H9 (cell line): ENCODE results near the gene BEND4. TPM values are rescaled to one million over a fixed set of nuclear protein-coding genes. Genes with fewer than 3 reads are reported as not detected.
A peak's percentile ranks its signal among the peaks of the same experiment; 100 is the strongest.

Experiments
- DNase-seq: peaks from one replicate; pipeline ENCODE4 v3.0.0-alpha.2; 2017
- H2AFZ ChIP-seq: one replicate; pipeline ENCODE4 v1.6.1; 2013; ENCODE audit warnings: mild to moderate bottlenecking, low read length, control low read depth, moderate library complexity
- H2AK5ac ChIP-seq: 2 replicates; pipeline ENCODE4 v1.6.1; 2013; ENCODE audit warnings: low read length, control low read depth, mixed read lengths; ENCODE audit not compliant: insufficient read length
- H2BK120ac ChIP-seq: one replicate; pipeline ENCODE4 v1.6.1; 2013; ENCODE audit warnings: low read depth, mild to moderate bottlenecking, low read length, control low read depth, inconsistent platforms; ENCODE audit not compliant: poor library complexity, severe bottlenecking
- H2BK12ac ChIP-seq: 2 replicates; pipeline ENCODE4 v1.6.1; 2013; ENCODE audit warnings: low read length, control low read depth, mixed read lengths, low read depth; ENCODE audit not compliant: insufficient read length
- H2BK15ac ChIP-seq: 2 replicates; pipeline ENCODE4 v1.6.1; 2013; ENCODE audit warnings: low read depth, low read length, control low read depth
- H2BK20ac ChIP-seq: one replicate; pipeline ENCODE4 v1.6.1; 2013; ENCODE audit warnings: low read depth, mild to moderate bottlenecking, low read length, control low read depth, inconsistent platforms; ENCODE audit not compliant: poor library complexity, severe bottlenecking
- H2BK5ac ChIP-seq: 2 replicates; pipeline ENCODE4 v1.6.1; 2013; ENCODE audit warnings: low read length, control low read depth, mixed read lengths; ENCODE audit not compliant: insufficient read length
- H3K14ac ChIP-seq: 2 replicates; pipeline ENCODE4 v1.6.1; 2013; ENCODE audit warnings: low read length, control low read depth; ENCODE audit not compliant: insufficient read depth
- H3K18ac ChIP-seq: 2 replicates; pipeline ENCODE4 v1.6.1; 2013; ENCODE audit warnings: low read depth, mild to moderate bottlenecking, mixed read lengths, low read length, control low read depth; ENCODE audit not compliant: insufficient read length
- H3K23ac ChIP-seq: 2 replicates; pipeline ENCODE4 v1.6.1; 2013; ENCODE audit warnings: low read length, control low read depth, mixed read lengths, low read depth; ENCODE audit not compliant: insufficient read length
- H3K23me2 ChIP-seq: 2 replicates; pipeline ENCODE4 v1.6.1; 2013; ENCODE audit warnings: low read depth, mild to moderate bottlenecking, mixed read lengths, low read length, control low read depth; ENCODE audit not compliant: insufficient read length, poor library complexity, severe bottlenecking
- H3K27ac ChIP-seq: 2 replicates; pipeline ENCODE4 v1.5.1; 2013; ENCODE audit warnings: low read length, control low read depth, mixed read lengths, low read depth; ENCODE audit not compliant: insufficient read length
- H3K27me3 ChIP-seq: 2 replicates; pipeline ENCODE4 v1.6.1; 2013; ENCODE audit warnings: low read length, control low read depth, inconsistent platforms; ENCODE audit not compliant: insufficient read depth
- H3K4ac ChIP-seq: 2 replicates; pipeline ENCODE4 v1.6.1; 2013; ENCODE audit warnings: low read depth, mild to moderate bottlenecking, control low read depth, inconsistent platforms, low read length, moderate library complexity
- H3K4me1 ChIP-seq: 2 replicates; pipeline ENCODE4 v1.6.1; 2013; ENCODE audit warnings: low read length, control low read depth, inconsistent platforms; ENCODE audit not compliant: insufficient read depth
- H3K4me2 ChIP-seq: 2 replicates; pipeline ENCODE4 v1.6.1; 2013; ENCODE audit warnings: low read length, control low read depth, mixed read lengths; ENCODE audit not compliant: insufficient read length, insufficient read depth
- H3K56ac ChIP-seq: 2 replicates; pipeline ENCODE4 v1.6.1; 2013; ENCODE audit warnings: low read depth, mild to moderate bottlenecking, mixed read lengths, low read length, control low read depth; ENCODE audit not compliant: insufficient read length
- H3K79me1 ChIP-seq: 2 replicates; pipeline ENCODE4 v1.6.1; 2013; ENCODE audit warnings: low read depth, mild to moderate bottlenecking, moderate library complexity, low read length, control low read depth, inconsistent platforms; ENCODE audit not compliant: insufficient read depth, poor library complexity, severe bottlenecking
- H3K79me2 ChIP-seq: 2 replicates; pipeline ENCODE4 v1.6.1; 2013; ENCODE audit warnings: low read length, control low read depth, inconsistent platforms; ENCODE audit not compliant: insufficient read depth
- H3K9ac ChIP-seq: 2 replicates; pipeline ENCODE4 v1.6.1; 2013; ENCODE audit warnings: low read length, control low read depth, mixed read lengths; ENCODE audit not compliant: insufficient read length; ENCODE audit errors: extremely low read depth
- H3K9me3 ChIP-seq: one replicate; pipeline ENCODE4 v1.6.1; 2013; ENCODE audit warnings: low read depth, low read length, inconsistent platforms; ENCODE audit not compliant: control insufficient read depth
- H3T11ph ChIP-seq: one replicate; pipeline ENCODE4 v1.6.1; 2013; ENCODE audit warnings: mild to moderate bottlenecking, low read length, control low read depth, inconsistent platforms
- H4K20me1 ChIP-seq: one replicate; pipeline ENCODE4 v1.6.1; 2013; ENCODE audit not compliant: control insufficient read depth, insufficient read length, insufficient read depth
- H4K5ac ChIP-seq: 2 replicates; pipeline ENCODE4 v1.6.1; 2013; ENCODE audit warnings: low read depth, mild to moderate bottlenecking, mixed read lengths, low read length, control low read depth; ENCODE audit not compliant: insufficient read length
- H4K8ac ChIP-seq: replicated peaks from 2 replicates; pipeline ENCODE4 v1.6.1; 2013; ENCODE audit warnings: low read length, control low read depth, mixed read lengths, low read depth; ENCODE audit not compliant: insufficient read length
- H4K91ac ChIP-seq: 2 replicates; pipeline ENCODE4 v1.6.1; 2013; ENCODE audit warnings: low read depth, mild to moderate bottlenecking, moderate library complexity, mixed read lengths, low read length, control low read depth; ENCODE audit not compliant: insufficient read length
- H3K27ac Mint-ChIP-seq, 3 experiments: 2 replicates in 2 of 3; 3 replicates in 1 of 3; pipeline ENCODE4 v1.8.0; 2020 to 2021; ENCODE audit warnings: mixed read lengths in 3 of 3, mild to moderate bottlenecking in 1 of 3, moderate library complexity in 1 of 3
- H3K27me3 Mint-ChIP-seq: 2 replicates; pipeline ENCODE4 v1.8.0; 2021; ENCODE audit warnings: low read depth, mild to moderate bottlenecking, moderate library complexity, mixed read lengths
- H3K36me3 Mint-ChIP-seq, 3 experiments: 2 replicates in 2 of 3; 3 replicates in 1 of 3; pipeline ENCODE4 v1.8.0; 2020 to 2021; ENCODE audit warnings: low read depth in 3 of 3, mixed read lengths in 3 of 3; ENCODE audit not compliant: insufficient read depth in 1 of 3
- H3K4me1 Mint-ChIP-seq, 2 experiments: 2 replicates each; pipeline ENCODE4 v1.8.0; 2020; ENCODE audit warnings: mixed read lengths in 2 of 2
- H3K4me3 Mint-ChIP-seq, 2 experiments: 2 replicates in 1 of 2; 3 replicates in 1 of 2; pipeline ENCODE4 v1.8.0; 2020 to 2021; ENCODE audit warnings: mild to moderate bottlenecking in 2 of 2, mixed read lengths in 2 of 2, moderate library complexity in 1 of 2
- H3K9me3 Mint-ChIP-seq, 2 experiments: 2 replicates in 1 of 2; 3 replicates in 1 of 2; pipeline ENCODE4 v1.8.0; 2020; ENCODE audit warnings: mild to moderate bottlenecking in 2 of 2, mixed read lengths in 2 of 2, moderate library complexity in 1 of 2
- WGBS: extraction: QIAGEN DNeasy Blood & Tissue Kit; methylation state at CpG from one replicate; pipeline ENCODE4 v1.1.7; 2013; ENCODE audit warnings: missing lambda C conversion rate, low lambda C conversion rate, mixed read lengths; ENCODE audit not compliant: insufficient read length; ENCODE audit errors: extremely low coverage; 5-methylcytosine and 5-hydroxymethylcytosine counted together
- total RNA-seq: library from RNA; stranded (reverse); gene quantifications from 2 replicates; pipeline ENCODE4 v1.2.1, GENCODE V29; 2021
- TF ChIP-seq, protein P1 (sequence below): fragments of 200-600 bp; sonication (generic); conservative IDR thresholded peaks from 3 replicates; pipeline ENCODE4 v1.8.0; 2021; ENCODE audit warnings: antibody characterized with exemption, mild to moderate bottlenecking

BEND4 gene
- total RNA-seq, 1 experiment from 2014 or later, result 25.1 TPM

- Histone ChIP-seq H3K27me3 (peaks cover 6% of the 10 kb centered on the region; the same call in 1 of the 2 replicates), H3K56ac (no peak overlapping the region)
Measured at GRCh38 chr4:42151568-42152506, 618 bp downstream of the BEND4 start.

More at GRCh38 chr4:42151568-42152506, 618 bp downstream of the BEND4 start:
- H3K9me3 ChIP-seq, result no peaks in the 10 kb centered on the region
- H3K79me2 ChIP-seq, result peaks cover 2% of the 10 kb centered on the region; the same call in 1 of the 2 replicates
- TF ChIP-seq, protein P1, sequence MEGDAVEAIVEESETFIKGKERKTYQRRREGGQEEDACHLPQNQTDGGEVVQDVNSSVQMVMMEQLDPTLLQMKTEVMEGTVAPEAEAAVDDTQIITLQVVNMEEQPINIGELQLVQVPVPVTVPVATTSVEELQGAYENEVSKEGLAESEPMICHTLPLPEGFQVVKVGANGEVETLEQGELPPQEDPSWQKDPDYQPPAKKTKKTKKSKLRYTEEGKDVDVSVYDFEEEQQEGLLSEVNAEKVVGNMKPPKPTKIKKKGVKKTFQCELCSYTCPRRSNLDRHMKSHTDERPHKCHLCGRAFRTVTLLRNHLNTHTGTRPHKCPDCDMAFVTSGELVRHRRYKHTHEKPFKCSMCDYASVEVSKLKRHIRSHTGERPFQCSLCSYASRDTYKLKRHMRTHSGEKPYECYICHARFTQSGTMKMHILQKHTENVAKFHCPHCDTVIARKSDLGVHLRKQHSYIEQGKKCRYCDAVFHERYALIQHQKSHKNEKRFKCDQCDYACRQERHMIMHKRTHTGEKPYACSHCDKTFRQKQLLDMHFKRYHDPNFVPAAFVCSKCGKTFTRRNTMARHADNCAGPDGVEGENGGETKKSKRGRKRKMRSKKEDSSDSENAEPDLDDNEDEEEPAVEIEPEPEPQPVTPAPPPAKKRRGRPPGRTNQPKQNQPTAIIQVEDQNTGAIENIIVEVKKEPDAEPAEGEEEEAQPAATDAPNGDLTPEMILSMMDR, result no peak
- no peaks in the 10 kb centered on the region for H3K79me1 ChIP-seq
- H3K4me1 ChIP-seq, result no peaks in the 10 kb centered on the region
- H2AK5ac ChIP-seq, result no peak overlapping the region
- H2BK15ac ChIP-seq, result no peak overlapping the region; the same call in 1 of the 2 replicates
- DNase-seq, result peak; percentile 94
- peaks cover 41% of the 10 kb centered on the region for H3K27me3 Mint-ChIP-seq
- H3K14ac ChIP-seq, result peak overlapping the region; percentile 76
- H2BK5ac ChIP-seq, result no peak overlapping the region
- H4K8ac ChIP-seq, result no peak overlapping the region
- no CpG with 5 or more reads among the region's 122 CpGs for WGBS
- no peak overlapping the region for H2AFZ ChIP-seq
- no peak overlapping the region for H2BK12ac ChIP-seq
- no peak overlapping the region for H3K27ac ChIP-seq
- peaks cover 0 to 11% (median 10%) of the 10 kb centered on the region in 3 experiments; a peak in 6 of 7 replicates for H3K36me3 Mint-ChIP-seq
- H4K5ac ChIP-seq, result no peak overlapping the region
- no peak overlapping the region for H3K27ac Mint-ChIP-seq
- no peak overlapping the region for H2BK120ac ChIP-seq
- peaks cover 22 to 30% of the 10 kb centered on the region in 2 experiments for H3K4me1 Mint-ChIP-seq
- no peak overlapping the region for H3K23ac ChIP-seq
- H3K4me2 ChIP-seq, result peak overlapping the region; percentile 90
- H3K18ac ChIP-seq, result no peak overlapping the region
- no peak overlapping the region for H3T11ph ChIP-seq
- peaks cover 14% of the 10 kb centered on the region for H3K23me2 ChIP-seq
- H3K9me3 Mint-ChIP-seq, result peaks cover 0 to 4% of the 10 kb centered on the region in 2 experiments; a peak in 1 of 5 replicates
- H4K91ac ChIP-seq, result no peak overlapping the region
- no peak overlapping the region for H3K9ac ChIP-seq
- no peak overlapping the region for H2BK20ac ChIP-seq
- H4K20me1 ChIP-seq, result peaks cover 3% of the 10 kb centered on the region
- H3K4me3 Mint-ChIP-seq, result peak overlapping the region; percentile 78 to 96
- H3K4ac ChIP-seq, result no peak overlapping the region
